Upper lobe of left lung (tissue), 4 donors: ENCODE data around the gene ADGRV1.

ENCODE experiments used
- CTCF ChIP-seq, 6 experiments: fragments of 450-650 bp in 4 of 6; fragments of 200-600 bp in 2 of 6; sonication (generic) in 2 of 6; IDR thresholded peaks; one replicate each; pipeline ENCODE4 v1.5.1; 2016 to 2019; ENCODE audit warnings: antibody characterized with exemption in 6 of 6
- POLR2A ChIP-seq, 4 donors: fragments of 450-650 bp; IDR thresholded peaks; one replicate each; pipeline ENCODE4 v1.5.1; 2016 to 2017; ENCODE audit warnings: antibody characterized with exemption in 4 of 4, mild to moderate bottlenecking in 2 of 4

DNA sequence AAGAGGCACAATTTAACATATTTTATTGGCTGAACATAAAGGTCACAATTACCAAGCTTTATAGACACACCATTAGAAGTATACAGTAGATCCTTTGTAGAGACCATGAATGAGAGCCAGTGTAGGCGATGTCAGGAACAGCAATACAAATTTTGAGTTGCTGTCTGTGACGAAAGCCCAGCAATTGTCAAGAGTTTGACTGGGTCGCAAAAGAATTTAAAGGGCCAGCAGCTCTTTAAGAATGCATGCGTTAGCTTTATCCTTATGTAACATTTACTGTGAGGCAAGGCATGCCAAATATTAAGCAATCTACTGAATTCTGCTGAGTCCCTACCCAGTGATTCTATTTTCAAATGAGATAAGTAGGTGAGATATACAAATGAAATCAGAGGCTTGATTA is 587.6 kb downstream of the ADGRV1 start:
- TF ChIP-seq CTCF (IDR thresholded peaks at IDR 0.05) (no peak), POLR2A (IDR thresholded peaks at IDR 0.05) (no peak)
